Measurements from ENCODE around the gene TBXAS1. TPM values are rescaled to one million over a fixed set of nuclear protein-coding genes. Genes with fewer than 3 reads are reported as not detected.

TBXAS1 gene
- total RNA-seq, 1 experiment from 2014 or later: 2.2 TPM

GRCh38 chr7:139915268-139915863, 86.3 kb downstream of the TBXAS1 start:
- Histone ChIP-seq H3K9me2 (ENCODE audit: insufficient read depth) (no peaks in the 10 kb centered on the region), H4K20me1 (ENCODE audit: insufficient read depth) (no peaks in the 10 kb centered on the region), H3F3A (ENCODE audit: insufficient read depth, low read depth) (peaks cover 33% of the 10 kb centered on the region), H3K79me2 (ENCODE audit: low read depth) (no peaks in the 10 kb centered on the region), H3K27me3 (ENCODE audit: insufficient read depth, low read depth) (no peaks in the 10 kb centered on the region), H3K4me1 (replicated peaks; ENCODE audit: insufficient read depth) (peaks cover 46% of the 10 kb centered on the region), H3K27ac (peak overlapping the region; percentile 95), H3K4me2 (peak overlapping the region; percentile 69), H3K9me3 (ENCODE audit: insufficient read depth, low read depth) (no peaks in the 10 kb centered on the region), H2AFZ (peak overlapping the region; percentile 44), H3K36me3 (ENCODE audit: low read depth) (no peaks in the 10 kb centered on the region), H3K4me3 (no peak overlapping the region)
- ChIA-PET CTCF (no interaction called here), POLR2A (ENCODE audit: unreplicated experiment) (interaction anchor here (0.6 kb wide), 1 partner anchor 574 kb away, joined by 3 read pairs; no protein-coding TSS in a partner anchor)
- intact Hi-C loops (cut with micrococcal nuclease; ENCODE audit: unreplicated experiment): no loop called here
- TF ChIP-seq CTCF (conservative IDR thresholded peaks at IDR 0.05) (no peak), EZH2 (IDR thresholded peaks at IDR 0.05; ENCODE audit: low read depth) (no peak)
- no TSS peak for BruUV-seq (replicated peaks)
- no peak for DNase-seq

GRCh38 chr7:139915864-139916716, 87.0 kb downstream of the TBXAS1 start:
- TF ChIP-seq CTCF (conservative IDR thresholded peaks at IDR 0.05) (no peak), EZH2 (IDR thresholded peaks at IDR 0.05; ENCODE audit: low read depth) (no peak)
- peak overlapping the region; percentile 69 for H3K4me2 ChIP-seq
- no peaks in the 10 kb centered on the region for H3K27me3 ChIP-seq (ENCODE audit: insufficient read depth, low read depth)
- H3K4me1 ChIP-seq (replicated peaks; ENCODE audit: insufficient read depth): peaks cover 46% of the 10 kb centered on the region
- intact Hi-C loops (cut with micrococcal nuclease; ENCODE audit: unreplicated experiment): loop anchor here (1.0 kb wide), 1 partner anchor 139 kb away; the partner anchor contains the start of gene HIPK2
- no peaks in the 10 kb centered on the region for H3K79me2 ChIP-seq (ENCODE audit: low read depth)
- peak overlapping the region; percentile 1; the same call in 1 of the 2 replicates for H3K4me3 ChIP-seq
- H3F3A ChIP-seq (ENCODE audit: insufficient read depth, low read depth): peaks cover 33% of the 10 kb centered on the region
- DNase-seq: peak; percentile 75 to 98
- H2AFZ ChIP-seq: peak overlapping the region; percentile 44
- no peaks in the 10 kb centered on the region for H3K9me3 ChIP-seq (ENCODE audit: insufficient read depth, low read depth)
- TSS peak; percentile 94 for BruUV-seq (replicated peaks)
- H4K20me1 ChIP-seq (ENCODE audit: insufficient read depth): no peaks in the 10 kb centered on the region
- no peaks in the 10 kb centered on the region for H3K36me3 ChIP-seq (ENCODE audit: low read depth)
- H3K9me2 ChIP-seq (ENCODE audit: insufficient read depth): no peaks in the 10 kb centered on the region
- POLR2A ChIA-PET (ENCODE audit: unreplicated experiment): interaction anchor here (0.6 kb wide), 2 partner anchors 11 to 573 kb away, joined by 3 to 5 read pairs; no protein-coding TSS in a partner anchor
- H3K27ac ChIP-seq: peak overlapping the region; percentile 95
- CTCF ChIA-PET: no interaction called here

GRCh38 chr7:139916717-139917395, 87.8 kb downstream of the TBXAS1 start:
- H3K9me3 ChIP-seq (ENCODE audit: insufficient read depth, low read depth): no peaks in the 10 kb centered on the region
- no peaks in the 10 kb centered on the region for H3K79me2 ChIP-seq (ENCODE audit: low read depth)
- peaks cover 33% of the 10 kb centered on the region for H3F3A ChIP-seq (ENCODE audit: insufficient read depth, low read depth)
- CTCF ChIA-PET: interaction anchor here (0.6 kb wide), 1 partner anchor 144 kb away, joined by 3 read pairs; no protein-coding TSS in a partner anchor
- peak overlapping the region; percentile 66 for H2AFZ ChIP-seq
- BruUV-seq (replicated peaks): TSS peak; percentile 81
- intact Hi-C loops (cut with micrococcal nuclease; ENCODE audit: unreplicated experiment): loop anchor here (1.0 kb wide), 1 partner anchor 140 kb away; the partner anchor contains the start of gene HIPK2
- H3K27me3 ChIP-seq (ENCODE audit: insufficient read depth, low read depth): no peaks in the 10 kb centered on the region
- POLR2A ChIA-PET (ENCODE audit: unreplicated experiment): no interaction called here
- H3K36me3 ChIP-seq (ENCODE audit: low read depth): no peaks in the 10 kb centered on the region
- H3K4me1 ChIP-seq (replicated peaks; ENCODE audit: insufficient read depth): peaks cover 46% of the 10 kb centered on the region
- H3K4me2 ChIP-seq: peak overlapping the region; percentile 69
- TF ChIP-seq EZH2 (IDR thresholded peaks at IDR 0.05; ENCODE audit: low read depth) (no peak), CTCF (conservative IDR thresholded peaks at IDR 0.05) (no peak)
- peak in 1 of 2 experiments; percentile 23 for DNase-seq
- no peaks in the 10 kb centered on the region for H3K9me2 ChIP-seq (ENCODE audit: insufficient read depth)
- peak overlapping the region; percentile 95 for H3K27ac ChIP-seq
- H4K20me1 ChIP-seq (ENCODE audit: insufficient read depth): no peaks in the 10 kb centered on the region
- H3K4me3 ChIP-seq: peak overlapping the region; percentile 33; the same call in 1 of the 2 replicates
